GM19328 (cell line): Measurements from ENCODE around the gene KBTBD13.

Experiments used
- ATAC-seq: cut with Tn5 transposase; IDR thresholded peaks from one replicate; pipeline ENCODE4 v1.9.1; 2021; ENCODE audit warnings: mild to moderate bottlenecking, moderate library complexity; ENCODE audit not compliant: unreplicated experiment

Gene KBTBD13

GRCh38 chr15:65050270-65050669, 26.3 kb upstream of the KBTBD13 start:
- no peak for ATAC-seq

- no peak for ATAC-seq
Measured at GRCh38 chr15:65051266-65051665, 25.3 kb upstream of the KBTBD13 start.

- ATAC-seq, result no peak
Measured at GRCh38 chr15:65052956-65053355, 23.6 kb upstream of the KBTBD13 start.

GRCh38 chr15:65054333-65055200, 22.0 kb upstream of the KBTBD13 start:
- no peak for ATAC-seq

- ATAC-seq, result no peak
Measured at GRCh38 chr15:65055201-65055870, 21.2 kb upstream of the KBTBD13 start.

- ATAC-seq, result no peak
Measured at GRCh38 chr15:65056106-65056505, 20.4 kb upstream of the KBTBD13 start.

- no peak for ATAC-seq
Measured at GRCh38 chr15:65056868-65057548, 19.5 kb upstream of the KBTBD13 start.

- ATAC-seq, result no peak
Measured at GRCh38 chr15:65057549-65057940, 19.0 kb upstream of the KBTBD13 start.

GRCh38 chr15:65058394-65059368, 17.9 kb upstream of the KBTBD13 start:
- ATAC-seq, result no peak

- no peak for ATAC-seq
Measured at GRCh38 chr15:65059369-65059750, 17.2 kb upstream of the KBTBD13 start.

- ATAC-seq, result no peak
Measured at GRCh38 chr15:65059931-65060596, 16.5 kb upstream of the KBTBD13 start.

- ATAC-seq, result no peak
Measured at GRCh38 chr15:65060641-65061397, 15.7 kb upstream of the KBTBD13 start.

GRCh38 chr15:65062061-65062460, 14.5 kb upstream of the KBTBD13 start:
- no peak for ATAC-seq

GRCh38 chr15:65062726-65063125, 13.8 kb upstream of the KBTBD13 start:
- no peak for ATAC-seq

GRCh38 chr15:65066001-65066634, 10.4 kb upstream of the KBTBD13 start:
- ATAC-seq, result no peak

- no peak for ATAC-seq
Measured at GRCh38 chr15:65066635-65067316, 9.8 kb upstream of the KBTBD13 start.

GRCh38 chr15:65067317-65067644, 9.3 kb upstream of the KBTBD13 start:
- ATAC-seq, result no peak

GRCh38 chr15:65067645-65068402, 8.7 kb upstream of the KBTBD13 start, which contains the start of gene RASL12:
Gene RASL12 (minus strand): TSS chr15:65067991. CDS start chr15:65067835, 156 bp downstream.
- no peak for ATAC-seq
